ENCODE results near the gene SLC43A2.
"Not testable (repeated sequence)": the region's sequence is repeated elsewhere in the genome, so short reads cannot be mapped to it uniquely, and the experiment has no call there.

SLC43A2 gene

DNA sequence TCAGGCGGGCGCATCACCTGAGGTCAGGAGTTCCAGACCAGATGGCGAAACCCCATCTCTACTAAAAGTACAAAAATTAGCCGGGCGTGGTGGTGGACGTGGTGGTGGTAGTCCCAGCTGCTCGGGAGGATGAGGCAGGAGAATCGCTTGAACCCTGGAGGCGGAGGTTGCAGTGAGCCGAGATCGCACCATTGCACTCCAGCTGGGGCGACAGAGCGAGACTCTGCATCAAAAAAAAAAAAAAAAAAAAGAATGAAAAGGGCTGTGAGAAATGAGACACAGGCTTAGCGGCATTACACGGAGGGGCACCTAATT, 65.2 kb downstream of the SLC43A2 start:
- not testable (repeated sequence) for DNase-seq (ENCODE audit: low read depth in 1 of 2, low spot score in 1 of 2)

DNA sequence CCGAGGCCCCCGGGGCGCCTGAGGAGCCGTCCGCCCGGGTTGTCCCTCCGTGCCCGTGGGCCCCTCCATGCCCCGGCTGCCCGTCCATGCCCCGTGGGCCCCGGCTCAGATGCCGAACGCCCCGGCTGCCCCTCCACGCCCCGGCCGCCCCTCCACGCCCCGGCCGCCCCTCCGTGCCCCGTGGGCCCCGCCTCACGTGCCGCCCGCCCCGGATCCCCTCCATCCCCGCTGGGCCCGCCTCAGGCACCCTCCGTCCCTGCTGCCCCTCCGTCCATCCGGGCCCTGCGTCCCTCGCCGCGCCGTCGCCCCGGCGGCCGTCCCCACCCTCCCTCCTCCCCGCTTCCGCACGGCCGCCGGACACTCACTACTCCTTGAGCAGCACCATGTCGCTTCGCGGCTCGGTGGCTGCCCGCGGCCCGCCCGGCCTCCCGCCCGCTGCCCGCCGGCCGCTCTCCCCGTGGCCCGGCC, 66.4 kb downstream of the SLC43A2 start:
- peak; percentile 4 to 8 for DNase-seq (ENCODE audit: low read depth in 1 of 2, low spot score in 1 of 2)

DNA sequence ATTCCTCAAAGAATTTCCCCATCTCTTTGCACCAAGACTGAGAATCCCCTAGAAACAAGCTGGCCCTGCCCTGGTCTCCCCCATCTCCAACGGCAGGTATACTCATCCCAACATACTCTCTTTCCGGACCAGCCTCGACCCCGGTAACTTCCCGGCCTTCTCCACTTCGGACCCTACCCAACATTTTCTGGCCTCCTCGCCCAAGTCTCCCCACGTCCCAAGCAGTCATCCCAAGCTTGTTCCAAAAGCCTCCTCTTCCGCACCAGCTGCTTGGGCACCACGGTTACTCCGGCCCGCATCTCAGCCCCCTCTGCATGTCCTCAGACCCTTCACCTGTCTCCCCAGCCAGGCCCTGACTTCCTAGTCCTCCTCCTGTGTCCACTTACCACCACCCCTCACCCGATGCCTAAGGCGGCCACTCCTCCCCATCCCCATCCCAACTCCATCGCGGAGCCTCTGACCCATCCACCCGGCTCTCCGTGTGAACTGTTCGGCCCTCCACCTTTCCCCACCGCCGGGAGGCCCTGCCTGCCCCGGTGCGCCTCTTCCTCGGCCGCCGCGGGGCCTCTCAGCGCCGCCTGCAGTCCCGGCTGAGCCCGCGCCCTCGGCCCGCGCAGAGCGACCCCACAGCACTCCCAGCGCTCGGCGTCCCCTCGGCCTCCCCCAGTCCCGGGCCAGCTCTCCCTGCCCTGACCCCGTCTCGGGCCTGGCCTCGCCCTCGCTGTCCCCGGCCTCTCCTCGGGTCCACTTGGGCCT, 67.0 kb downstream of the SLC43A2 start:
- DNase-seq (ENCODE audit: low read depth in 1 of 2, low spot score in 1 of 2), result peak; percentile 10 to 25

DNA sequence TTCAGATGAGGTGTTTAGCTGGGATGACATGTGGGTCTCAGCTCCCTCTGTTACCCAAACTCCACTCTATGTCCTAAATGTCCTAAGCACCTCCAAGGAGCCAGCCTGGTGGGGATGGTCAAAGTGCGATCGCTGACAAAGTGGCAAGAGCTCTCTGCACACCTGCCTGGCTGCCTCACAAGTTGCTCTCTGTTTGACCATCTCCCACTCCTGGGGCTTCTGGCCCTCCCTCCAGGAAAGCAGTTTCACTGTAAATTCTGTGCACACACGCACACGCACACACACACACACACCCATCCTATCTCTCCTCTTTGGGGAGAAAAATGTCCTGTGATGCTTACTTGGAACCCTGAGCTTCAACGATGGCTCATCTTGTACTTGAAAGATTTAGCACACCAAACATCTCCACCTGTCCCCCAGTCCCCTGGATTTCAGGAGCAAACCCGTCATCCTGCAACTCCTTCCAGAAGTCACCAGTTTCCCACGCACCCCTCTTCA, 67.7 kb downstream of the SLC43A2 start:
- no peak for DNase-seq (ENCODE audit: low read depth in 1 of 2, low spot score in 1 of 2)

DNA sequence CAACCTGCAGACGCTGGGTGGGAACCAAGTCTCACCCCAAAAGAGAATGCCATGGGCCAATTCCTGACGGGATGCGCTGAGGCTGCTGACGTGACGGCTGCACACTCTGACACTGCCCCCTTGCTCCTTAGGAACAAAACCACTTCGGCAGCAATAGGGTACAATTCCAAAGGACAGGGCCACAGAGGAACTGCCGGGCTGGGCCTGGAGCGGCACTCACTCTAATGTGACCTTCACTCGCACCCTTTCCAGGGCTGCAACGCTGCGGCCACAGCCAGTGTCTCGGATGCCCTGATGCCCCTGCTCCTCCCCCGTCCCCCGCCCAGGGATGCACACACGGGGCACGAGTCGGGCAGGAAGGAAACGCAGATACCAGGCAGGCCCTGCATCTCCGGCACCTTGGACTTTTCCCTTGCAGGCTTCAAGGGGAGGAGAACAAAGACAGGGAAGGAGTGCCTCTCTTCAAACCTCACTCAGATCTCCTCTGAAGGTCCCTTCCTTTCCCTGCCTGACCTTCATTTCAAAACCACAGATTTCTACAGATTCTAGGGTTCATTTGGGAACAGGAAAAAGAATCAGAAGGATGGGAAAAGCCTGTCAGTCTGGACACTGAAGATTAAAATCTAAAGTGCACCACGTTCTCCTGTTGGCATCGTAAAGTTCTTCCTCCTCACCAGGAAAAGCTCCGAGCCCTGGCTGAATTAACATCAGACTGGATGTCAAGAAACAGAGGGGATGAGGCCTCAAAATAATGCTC, 68.4 kb downstream of the SLC43A2 start:
- no peak for DNase-seq (ENCODE audit: low read depth in 1 of 2, low spot score in 1 of 2)

DNA sequence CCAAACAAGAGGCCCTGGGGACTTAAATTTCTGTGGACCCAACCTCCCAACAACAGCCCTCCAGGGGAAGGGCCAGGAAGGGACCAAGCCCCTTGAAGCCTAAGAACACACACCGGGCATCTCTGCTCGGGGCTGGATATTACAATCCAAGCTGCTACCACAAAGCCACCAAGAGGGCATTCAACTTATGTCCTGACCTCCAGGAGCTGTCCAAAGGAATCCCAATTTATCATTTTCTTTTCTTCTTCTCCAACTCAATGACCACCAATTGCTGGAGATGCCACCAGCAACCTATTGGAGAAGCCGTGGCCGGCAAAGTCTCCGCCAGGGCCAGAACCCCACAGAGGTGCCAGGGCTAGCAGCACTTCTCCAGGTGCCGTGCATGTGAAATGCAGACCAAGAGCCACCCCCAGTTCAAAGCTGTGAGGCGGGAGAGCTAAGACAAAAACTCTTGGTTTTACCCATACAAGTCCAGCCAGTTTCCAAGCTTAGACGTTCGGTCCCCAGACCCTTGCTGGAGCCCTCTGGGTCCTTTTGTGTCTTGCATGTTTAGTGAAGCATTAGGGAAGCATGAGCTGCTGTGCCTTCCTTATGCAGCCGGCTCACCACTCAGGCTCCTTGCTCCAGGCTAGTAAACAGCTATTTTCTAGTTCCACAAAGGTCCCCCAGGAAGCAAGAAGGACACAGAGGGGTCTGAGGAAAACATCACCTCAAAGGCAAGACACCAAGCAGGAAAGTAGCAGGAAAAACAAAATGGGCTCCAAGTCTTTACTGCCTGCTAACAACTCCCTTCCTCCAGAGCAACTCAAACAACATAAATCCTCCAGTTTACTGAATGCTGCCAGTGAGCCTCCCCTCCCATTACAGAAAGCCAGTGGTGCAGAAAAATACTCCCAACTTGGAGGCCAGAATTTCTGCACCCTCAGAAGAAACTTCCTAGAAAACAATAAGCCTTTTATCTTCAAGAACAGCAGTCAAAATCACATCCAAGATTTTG, 69.3 kb downstream of the SLC43A2 start:
- no peak for DNase-seq (ENCODE audit: low read depth in 1 of 2, low spot score in 1 of 2)

DNA sequence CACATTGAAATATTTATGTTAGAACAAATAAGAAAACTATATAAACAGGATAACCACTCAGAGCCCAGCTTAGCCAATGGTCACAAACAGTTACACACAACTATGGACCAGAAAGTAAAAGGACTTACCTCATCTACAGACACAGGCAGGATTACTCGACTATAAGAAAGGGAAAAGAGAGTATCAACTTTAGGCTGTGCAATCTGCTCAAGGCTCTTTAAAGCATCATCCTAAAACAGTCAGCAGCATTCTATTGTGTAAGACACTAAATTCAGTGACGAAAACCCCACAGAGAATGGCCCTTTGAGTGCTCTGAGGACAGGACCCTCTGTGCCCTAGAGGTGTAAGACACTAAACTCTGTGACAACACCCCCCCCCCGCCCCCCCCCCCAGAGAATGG, 70.2 kb downstream of the SLC43A2 start:
- DNase-seq (ENCODE audit: low read depth in 1 of 2, low spot score in 1 of 2), result no peak

DNA sequence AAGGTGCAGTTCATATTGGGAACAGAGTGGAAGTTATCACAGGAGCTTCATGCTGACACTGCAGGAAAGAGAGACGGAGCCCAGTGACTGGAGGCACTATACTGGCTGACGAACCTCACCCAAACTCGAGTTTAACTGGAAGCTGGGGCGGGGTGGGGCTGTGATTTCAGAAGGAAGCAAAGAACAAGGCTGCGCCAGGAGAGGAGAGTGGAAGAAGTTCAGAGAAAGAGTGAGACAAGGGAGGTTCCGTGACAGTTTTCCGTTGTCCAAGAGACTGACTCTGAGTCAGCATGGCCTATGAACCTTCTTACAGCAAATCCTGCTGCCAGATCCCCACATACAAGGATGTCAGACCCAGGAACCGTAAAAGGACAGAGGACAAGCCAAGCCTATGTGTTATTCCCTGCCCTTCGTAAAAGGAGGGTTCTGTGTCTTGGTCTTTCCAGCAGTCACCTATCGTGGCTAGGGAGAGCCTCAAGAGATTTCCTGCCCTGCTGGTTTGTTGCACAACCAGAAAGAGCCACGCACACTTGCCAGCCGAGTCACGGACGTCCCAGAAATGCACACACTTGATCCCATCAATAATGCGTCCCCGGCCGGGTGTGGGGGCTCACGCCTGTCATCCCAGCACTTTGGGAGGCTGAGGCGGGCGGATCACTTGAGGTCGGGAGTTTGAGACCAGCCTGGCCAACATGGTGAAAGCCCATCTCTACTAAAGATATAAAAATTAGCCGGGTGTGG, 71.1 kb downstream of the SLC43A2 start:
- DNase-seq (ENCODE audit: low read depth in 1 of 2, low spot score in 1 of 2), result no peak

DNA sequence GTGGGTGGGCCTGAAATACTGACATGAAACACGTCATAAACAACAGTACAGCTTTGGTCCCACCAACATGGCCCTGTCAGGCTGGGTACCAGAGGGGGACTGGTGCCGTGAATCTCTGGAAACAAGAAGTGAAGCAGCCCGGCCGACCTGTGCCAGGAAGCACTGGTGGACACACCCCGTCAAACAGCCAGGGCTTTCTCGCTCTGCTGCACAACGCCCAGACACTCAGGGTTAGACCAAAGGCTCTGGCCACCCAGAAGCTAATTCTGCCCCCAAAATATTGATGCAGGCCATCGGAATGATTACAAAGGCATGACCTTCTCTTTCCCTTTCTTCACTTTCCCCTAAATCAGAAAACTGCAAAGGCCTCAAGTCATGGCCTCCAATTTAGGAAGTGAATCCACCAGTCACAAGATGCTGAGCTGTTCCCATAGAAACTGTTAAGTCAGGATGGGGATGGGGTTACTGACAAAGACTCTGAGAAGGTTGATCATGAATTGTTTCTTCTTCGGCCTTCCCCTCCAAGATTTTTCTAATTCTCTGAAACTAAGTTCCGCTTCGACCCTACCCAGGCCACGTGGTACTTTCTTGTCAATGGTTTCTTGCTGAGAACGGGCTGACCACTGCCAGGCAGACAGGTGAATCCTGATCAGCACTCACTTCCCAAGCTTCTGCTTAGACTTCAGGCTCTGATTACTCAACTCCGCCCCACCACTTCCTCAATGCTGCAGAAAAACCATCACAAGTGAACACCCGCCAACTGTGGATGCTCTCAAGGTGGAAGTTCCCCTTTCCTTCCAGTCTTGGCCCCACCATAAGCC, 72.8 kb downstream of the SLC43A2 start:
- no peak for DNase-seq (ENCODE audit: low read depth in 1 of 2, low spot score in 1 of 2)

DNA sequence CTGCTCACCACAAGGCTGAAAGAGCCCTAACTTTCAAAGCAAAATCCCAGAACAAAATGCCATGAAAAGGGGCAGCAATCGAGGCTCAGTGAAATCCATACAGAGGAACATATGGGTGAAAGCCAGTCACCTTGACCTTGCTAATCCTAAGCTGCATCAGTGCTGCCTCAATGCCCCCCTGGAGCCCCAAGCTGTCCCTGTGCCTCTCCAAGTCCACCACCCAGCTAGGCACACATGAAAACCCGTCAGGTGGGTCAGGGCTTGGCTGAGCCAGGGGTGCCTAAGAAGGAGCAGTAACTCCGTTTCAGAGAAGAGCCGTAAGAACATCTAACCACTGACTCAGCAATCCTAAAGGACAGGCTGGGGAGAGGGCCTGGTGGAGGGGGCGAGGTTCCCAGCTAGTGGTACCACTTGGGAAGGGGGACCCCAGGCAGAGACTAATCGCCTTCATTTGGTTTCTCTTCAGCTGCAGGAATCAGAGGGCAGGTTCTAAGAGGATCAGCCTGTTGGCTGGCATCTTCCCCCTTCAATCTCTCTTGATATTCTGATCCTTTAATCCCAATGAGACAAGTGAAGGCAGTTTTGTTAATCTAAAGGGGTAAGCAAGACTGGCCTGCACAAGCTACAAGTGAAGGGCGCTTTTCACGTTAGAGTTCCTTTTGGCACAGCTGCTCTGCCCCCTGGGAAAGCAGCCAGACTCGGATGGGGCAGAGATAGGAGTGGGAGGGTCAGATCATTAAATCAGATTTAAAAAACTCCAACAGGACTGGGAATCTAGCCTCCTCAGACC, 73.7 kb downstream of the SLC43A2 start:
- DNase-seq (ENCODE audit: low read depth in 1 of 2, low spot score in 1 of 2), result no peak

DNA sequence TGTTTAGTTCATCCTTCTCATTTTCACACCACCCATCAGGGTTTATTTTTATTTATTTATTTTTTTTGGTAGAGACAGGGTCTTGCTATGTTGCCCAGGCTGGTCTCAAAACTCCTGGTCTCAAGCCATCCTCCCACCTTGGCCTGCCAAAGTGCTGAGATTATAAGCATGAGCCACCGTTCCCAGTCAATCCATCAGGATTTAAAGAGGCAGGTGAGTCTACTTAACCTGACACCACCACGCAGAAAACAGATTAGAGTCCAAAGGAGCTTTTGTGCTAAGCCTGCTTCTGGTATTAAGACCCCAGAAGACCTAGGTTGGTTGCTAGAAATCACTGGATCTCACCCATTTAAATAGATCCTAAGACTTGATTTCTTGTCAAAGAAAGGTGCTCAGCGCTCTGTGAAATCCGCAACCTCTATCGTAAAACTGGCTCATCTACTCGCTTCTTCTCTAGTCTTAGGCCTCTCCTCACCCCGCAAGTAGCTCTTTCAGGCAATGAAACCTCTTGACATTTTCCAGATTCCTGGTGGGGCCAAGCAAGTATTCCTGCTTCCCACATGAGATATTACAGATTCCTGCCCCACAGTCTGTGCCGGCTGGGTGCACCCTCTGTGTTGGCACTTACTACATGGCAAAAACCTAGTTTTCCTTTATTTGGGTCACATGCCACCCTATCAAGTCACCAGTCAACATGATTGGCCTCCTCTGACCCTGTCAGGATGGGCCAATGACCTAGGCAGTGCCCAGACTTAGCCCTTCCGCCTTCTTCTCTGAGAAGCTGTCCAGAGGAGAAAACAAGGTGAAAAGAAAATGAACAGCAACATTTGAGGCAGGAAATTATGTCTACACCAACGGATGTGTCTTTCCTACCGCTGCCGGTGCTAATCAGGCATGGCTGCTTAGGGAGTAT, 75.0 kb downstream of the SLC43A2 start:
- no peak for DNase-seq (ENCODE audit: low read depth in 1 of 2, low spot score in 1 of 2)

DNA sequence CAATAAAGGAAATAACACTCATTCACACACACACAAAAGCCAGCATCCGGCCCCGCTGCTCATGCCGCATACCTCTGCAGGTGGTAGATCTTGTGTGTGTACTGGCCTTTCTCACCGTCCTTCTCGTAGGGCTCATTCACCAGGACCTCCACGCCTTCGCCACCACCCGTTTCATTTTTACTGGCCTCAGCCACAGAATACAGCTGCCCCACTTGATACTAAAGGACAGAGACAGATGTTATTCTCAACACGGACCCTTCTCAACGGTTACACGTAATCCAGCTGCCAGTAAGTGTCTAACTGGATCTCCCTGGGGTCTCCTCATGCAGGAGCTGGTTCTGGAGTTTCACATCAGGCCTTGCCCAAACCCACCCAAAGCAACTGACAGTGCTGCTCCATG, 75.7 kb downstream of the SLC43A2 start:
- no peak for DNase-seq (ENCODE audit: low read depth in 1 of 2, low spot score in 1 of 2)

DNA sequence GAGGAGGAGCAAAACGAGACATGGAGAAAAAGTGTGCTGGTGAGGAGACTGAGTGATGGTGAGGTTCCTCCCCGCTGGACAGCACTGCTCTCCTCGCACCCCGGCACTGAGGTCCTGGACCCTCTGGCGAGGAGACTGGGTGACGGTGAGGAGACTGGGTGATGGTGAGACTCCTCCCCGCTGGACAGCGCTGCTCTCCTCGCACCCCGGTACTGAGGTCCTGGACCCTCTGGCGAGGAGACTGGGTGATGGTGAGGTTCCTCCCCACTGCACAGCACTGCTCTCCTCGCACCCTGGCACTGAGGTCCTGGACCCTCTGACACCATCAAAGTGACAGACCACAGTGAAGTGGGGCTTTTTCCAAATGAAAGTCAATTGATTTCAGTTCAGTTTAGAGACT, 76.9 kb downstream of the SLC43A2 start:
- DNase-seq (ENCODE audit: low read depth in 1 of 2, low spot score in 1 of 2), result no peak

DNA sequence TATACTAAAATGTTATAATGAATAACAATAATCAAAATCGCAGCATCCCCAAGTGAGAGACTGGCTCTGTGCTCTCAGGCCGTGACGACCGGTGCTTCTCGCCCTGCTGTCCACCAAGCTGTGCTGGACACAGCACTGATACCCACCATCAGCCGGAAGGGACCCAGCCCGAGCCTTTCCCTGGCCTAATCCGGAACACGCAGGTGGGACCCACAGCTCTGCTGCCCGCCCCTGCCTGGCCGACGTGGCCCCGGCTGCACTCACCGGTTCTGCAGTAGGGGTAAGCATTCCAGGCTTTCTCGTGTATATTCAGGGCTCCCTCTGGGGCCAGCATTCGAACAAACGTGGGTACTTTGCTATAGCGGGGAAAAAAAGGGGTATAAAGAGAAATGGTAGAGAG, 80.6 kb downstream of the SLC43A2 start:
- DNase-seq (ENCODE audit: low read depth in 1 of 2, low spot score in 1 of 2), result no peak

DNA sequence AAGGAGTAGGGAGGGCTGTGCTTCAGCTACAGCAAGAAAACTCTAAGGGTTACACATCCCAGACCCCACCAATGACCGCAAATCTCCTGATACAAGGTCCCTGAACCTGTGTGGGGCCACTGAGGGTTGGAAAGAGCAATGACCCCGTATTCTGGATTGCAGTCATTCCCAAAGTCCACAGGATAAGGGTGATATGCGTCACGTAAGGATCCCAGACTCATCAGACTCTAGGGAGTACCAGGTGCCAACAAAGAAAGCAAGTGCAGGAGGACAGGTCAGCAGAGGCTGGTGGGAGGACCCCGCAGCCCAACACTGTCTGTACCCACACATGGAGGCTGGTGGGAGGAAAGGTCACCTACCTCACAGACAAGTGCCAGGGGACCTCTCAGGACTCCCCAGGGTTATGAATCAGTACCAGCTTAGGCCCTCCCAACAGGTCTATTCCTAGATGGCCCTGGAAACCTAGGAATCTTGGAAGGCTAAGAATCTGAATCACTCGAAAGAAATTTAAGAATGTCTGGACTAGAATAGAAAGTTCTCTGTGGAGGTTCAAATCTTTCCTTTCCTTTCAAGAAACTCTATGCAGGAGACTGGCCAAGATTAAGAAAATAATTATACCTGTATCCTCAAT, 82.2 kb downstream of the SLC43A2 start:
- DNase-seq (ENCODE audit: low read depth in 1 of 2, low spot score in 1 of 2), result no peak

DNA sequence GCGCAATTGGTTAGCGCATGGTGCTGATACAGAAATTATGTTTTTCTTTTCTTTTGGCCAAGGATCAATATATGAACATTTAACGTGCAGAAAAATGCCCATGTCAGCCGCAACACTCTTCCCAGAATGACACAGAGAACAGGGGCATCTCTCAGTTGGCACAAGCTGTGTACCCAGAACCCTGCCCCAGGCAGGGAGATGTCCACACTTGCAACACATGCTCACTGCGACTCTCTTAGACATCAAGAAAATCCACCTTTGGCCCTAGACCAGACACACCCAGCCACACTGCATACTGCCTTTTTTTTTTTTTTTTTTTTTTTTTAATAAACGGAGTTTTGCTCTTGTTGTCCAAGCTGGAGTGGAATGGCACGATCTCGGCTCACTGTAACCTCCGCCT, 83.0 kb downstream of the SLC43A2 start:
- no peak for DNase-seq (ENCODE audit: low read depth in 1 of 2, low spot score in 1 of 2)

DNA sequence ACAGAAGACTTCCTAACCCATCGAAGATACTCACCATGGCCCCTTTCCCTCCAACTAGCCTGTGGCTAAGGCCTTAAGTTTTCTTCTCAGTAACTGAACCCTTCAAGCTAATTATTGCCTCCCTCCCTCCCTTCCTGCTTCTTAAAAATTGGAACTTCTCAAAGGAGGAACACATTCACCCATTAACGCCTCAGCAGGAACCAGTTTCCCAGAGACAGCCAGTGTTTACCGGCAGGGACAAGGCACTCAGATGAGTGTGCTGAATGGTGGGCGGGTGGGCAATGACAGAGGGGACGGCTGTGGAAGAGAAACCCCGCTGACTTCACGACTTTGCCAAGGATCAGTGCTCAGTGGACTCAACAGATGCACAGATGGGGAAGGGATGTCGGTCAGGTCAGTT, 86.3 kb downstream of the SLC43A2 start:
- DNase-seq (ENCODE audit: low read depth in 1 of 2, low spot score in 1 of 2), result no peak
